ENCODE results near the gene CPM. TPM values are rescaled to one million over a fixed set of nuclear protein-coding genes. Genes with fewer than 3 reads are reported as not detected.

The CPM gene
- total RNA-seq, 1 experiment from 2014 or later: 3.1 TPM

DNA sequence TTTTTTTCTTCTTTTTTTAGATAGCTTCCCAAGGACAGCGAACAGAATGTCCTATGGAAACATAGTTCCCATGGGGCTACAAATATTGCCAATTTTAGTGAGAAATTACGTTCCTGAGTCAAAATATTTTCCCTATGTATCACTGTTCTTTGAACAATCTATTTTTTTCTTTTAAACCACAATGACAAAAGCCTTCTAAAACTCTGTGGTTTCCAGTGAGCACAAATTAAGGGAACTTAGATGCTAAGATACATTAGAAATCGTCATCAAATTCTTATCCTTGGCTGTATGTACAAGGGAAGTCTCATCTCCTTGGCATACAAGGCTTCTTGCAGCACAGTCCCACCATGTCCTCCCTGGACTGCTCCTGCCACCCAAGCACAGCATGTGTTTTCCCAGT is 17.9 kb downstream of the CPM start:
- ATAC-seq: peak; percentile 27; the same call in 1 of the 2 replicates
- intact Hi-C loops (cut with micrococcal nuclease): no loop called here
- no peaks in the 10 kb centered on the region for H3K79me2 ChIP-seq (ENCODE audit: low read length)
- no peak overlapping the region for H3K4me2 ChIP-seq (ENCODE audit: low read length)
- no peaks in the 10 kb centered on the region for H3K9me2 ChIP-seq (replicated peaks; ENCODE audit: low read length)
- no peak for TF ChIP-seq EZH2phosphoT487 (IDR thresholded peaks at IDR 0.05; ENCODE audit: borderline replicate concordance, low read length)
- TF ChIP-seq EZH2 (IDR thresholded peaks at IDR 0.05; ENCODE audit: low read length, unreplicated experiment): no peak
- no peak for TF ChIP-seq CTCF (conservative IDR thresholded peaks at IDR 0.05; ENCODE audit: low read depth, low read length)
- ChIA-PET CTCF (no interaction called here), POLR2A (ENCODE audit: unreplicated experiment) (no interaction called here)
- no peaks in the 10 kb centered on the region for H3K9me3 ChIP-seq (ENCODE audit: low read length)
- peak overlapping the region; percentile 8; the same call in 1 of the 2 replicates for H3K27ac ChIP-seq (ENCODE audit: low read length)
- H4K20me1 ChIP-seq (ENCODE audit: low read length): no peaks in the 10 kb centered on the region
- no peak overlapping the region for H2AFZ ChIP-seq (ENCODE audit: low read length)
- no peaks in the 10 kb centered on the region for H3K36me3 ChIP-seq (ENCODE audit: low read depth, low read length)
- peaks cover 9% of the 10 kb centered on the region; the same call in 1 of the 2 replicates for H3K4me1 ChIP-seq (ENCODE audit: insufficient read depth, low read length)
- DNase-seq: peak; percentile 59
- no peaks in the 10 kb centered on the region for H3K27me3 ChIP-seq (ENCODE audit: low read length)
- no peaks in the 10 kb centered on the region for H3F3A ChIP-seq (ENCODE audit: low read length, unreplicated experiment)
- H3K9ac ChIP-seq (ENCODE audit: low read length): no peak overlapping the region
- no peak overlapping the region for H3K4me3 ChIP-seq (ENCODE audit: low read length)
- BruUV-seq (replicated peaks): no TSS peak

GRCh38 chr12:68913682-68914081 is 19.3 kb downstream of the CPM start:
- Histone ChIP-seq H3F3A (ENCODE audit: low read length, unreplicated experiment) (no peaks in the 10 kb centered on the region), H3K4me3 (ENCODE audit: low read length) (no peak overlapping the region), H2AFZ (ENCODE audit: low read length) (no peak overlapping the region), H4K20me1 (ENCODE audit: low read length) (no peaks in the 10 kb centered on the region), H3K27ac (ENCODE audit: low read length) (no peak overlapping the region), H3K4me2 (ENCODE audit: low read length) (no peak overlapping the region), H3K27me3 (ENCODE audit: low read length) (no peaks in the 10 kb centered on the region), H3K79me2 (ENCODE audit: low read length) (no peaks in the 10 kb centered on the region), H3K9ac (ENCODE audit: low read length) (no peak overlapping the region), H3K36me3 (ENCODE audit: low read depth, low read length) (no peaks in the 10 kb centered on the region), H3K9me3 (ENCODE audit: low read length) (no peaks in the 10 kb centered on the region), H3K9me2 (replicated peaks; ENCODE audit: low read length) (no peaks in the 10 kb centered on the region), H3K4me1 (ENCODE audit: insufficient read depth, low read length) (peaks cover 10% of the 10 kb centered on the region; the same call in 1 of the 2 replicates)
- no peak for ATAC-seq
- ChIA-PET CTCF (no interaction called here), POLR2A (ENCODE audit: unreplicated experiment) (no interaction called here)
- intact Hi-C loops (cut with micrococcal nuclease): no loop called here
- BruUV-seq (replicated peaks): no TSS peak
- TF ChIP-seq EZH2 (IDR thresholded peaks at IDR 0.05; ENCODE audit: low read length, unreplicated experiment) (no peak), EZH2phosphoT487 (IDR thresholded peaks at IDR 0.05; ENCODE audit: borderline replicate concordance, low read length) (no peak), CTCF (conservative IDR thresholded peaks at IDR 0.05; ENCODE audit: low read depth, low read length) (no peak)
- no peak for DNase-seq

GRCh38 chr12:68912916-68913315 is 20.1 kb downstream of the CPM start:
- ChIA-PET CTCF (no interaction called here), POLR2A (ENCODE audit: unreplicated experiment) (no interaction called here)
- no peaks in the 10 kb centered on the region for H3K79me2 ChIP-seq (ENCODE audit: low read length)
- H3K9ac ChIP-seq (ENCODE audit: low read length): no peak overlapping the region
- no peaks in the 10 kb centered on the region for H3F3A ChIP-seq (ENCODE audit: low read length, unreplicated experiment)
- no peaks in the 10 kb centered on the region for H3K36me3 ChIP-seq (ENCODE audit: low read depth, low read length)
- no peaks in the 10 kb centered on the region for H3K9me3 ChIP-seq (ENCODE audit: low read length)
- no peak overlapping the region for H3K4me2 ChIP-seq (ENCODE audit: low read length)
- no peak overlapping the region for H2AFZ ChIP-seq (ENCODE audit: low read length)
- no peaks in the 10 kb centered on the region for H3K27me3 ChIP-seq (ENCODE audit: low read length)
- BruUV-seq (replicated peaks): no TSS peak
- ATAC-seq (no peak), DNase-seq (no peak)
- no peak for TF ChIP-seq CTCF (conservative IDR thresholded peaks at IDR 0.05; ENCODE audit: low read depth, low read length)
- TF ChIP-seq EZH2 (IDR thresholded peaks at IDR 0.05; ENCODE audit: low read length, unreplicated experiment): no peak
- TF ChIP-seq EZH2phosphoT487 (IDR thresholded peaks at IDR 0.05; ENCODE audit: borderline replicate concordance, low read length): no peak
- no peak overlapping the region for H3K4me3 ChIP-seq (ENCODE audit: low read length)
- intact Hi-C loops (cut with micrococcal nuclease): no loop called here
- H3K27ac ChIP-seq (ENCODE audit: low read length): no peak overlapping the region
- no peaks in the 10 kb centered on the region for H3K9me2 ChIP-seq (replicated peaks; ENCODE audit: low read length)
- H3K4me1 ChIP-seq (ENCODE audit: insufficient read depth, low read length): peaks cover 10% of the 10 kb centered on the region; the same call in 1 of the 2 replicates
- H4K20me1 ChIP-seq (ENCODE audit: low read length): no peaks in the 10 kb centered on the region
